ENCODE data around the gene ZNF91.

DNA sequence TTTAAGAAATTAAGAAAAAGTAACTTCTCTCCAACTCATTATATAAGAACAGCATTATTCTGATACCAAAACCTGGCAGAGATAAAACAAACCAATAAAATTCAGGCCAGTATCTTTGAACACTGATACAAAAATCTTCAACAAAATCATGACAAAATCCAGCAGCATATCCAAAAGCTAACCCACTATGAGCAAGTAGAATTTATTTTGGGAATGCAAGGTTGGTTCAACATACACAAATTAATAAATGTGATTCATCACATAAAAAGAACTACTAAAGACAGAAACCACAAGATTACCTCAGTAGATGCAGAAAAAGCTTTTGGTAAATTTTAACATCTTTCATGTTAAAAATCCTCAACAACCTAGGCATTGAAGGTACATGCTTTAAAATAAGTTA is 12.3 kb downstream of the ZNF91 start:
- TF ChIP-seq, protein P1, sequence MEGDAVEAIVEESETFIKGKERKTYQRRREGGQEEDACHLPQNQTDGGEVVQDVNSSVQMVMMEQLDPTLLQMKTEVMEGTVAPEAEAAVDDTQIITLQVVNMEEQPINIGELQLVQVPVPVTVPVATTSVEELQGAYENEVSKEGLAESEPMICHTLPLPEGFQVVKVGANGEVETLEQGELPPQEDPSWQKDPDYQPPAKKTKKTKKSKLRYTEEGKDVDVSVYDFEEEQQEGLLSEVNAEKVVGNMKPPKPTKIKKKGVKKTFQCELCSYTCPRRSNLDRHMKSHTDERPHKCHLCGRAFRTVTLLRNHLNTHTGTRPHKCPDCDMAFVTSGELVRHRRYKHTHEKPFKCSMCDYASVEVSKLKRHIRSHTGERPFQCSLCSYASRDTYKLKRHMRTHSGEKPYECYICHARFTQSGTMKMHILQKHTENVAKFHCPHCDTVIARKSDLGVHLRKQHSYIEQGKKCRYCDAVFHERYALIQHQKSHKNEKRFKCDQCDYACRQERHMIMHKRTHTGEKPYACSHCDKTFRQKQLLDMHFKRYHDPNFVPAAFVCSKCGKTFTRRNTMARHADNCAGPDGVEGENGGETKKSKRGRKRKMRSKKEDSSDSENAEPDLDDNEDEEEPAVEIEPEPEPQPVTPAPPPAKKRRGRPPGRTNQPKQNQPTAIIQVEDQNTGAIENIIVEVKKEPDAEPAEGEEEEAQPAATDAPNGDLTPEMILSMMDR (conservative IDR thresholded peaks at IDR 0.05): no peak
- TF ChIP-seq EZH2 (IDR thresholded peaks at IDR 0.05; ENCODE audit: low read depth): no peak
